GM12878 (cell line): ENCODE results near the gene DIRAS1. TPM values are rescaled to one million over a fixed set of nuclear protein-coding genes. Genes with fewer than 3 reads are reported as not detected.

ENCODE experiments used
- ATAC-seq: fragments of 200-7000 bp; cut with Tn5 transposase; 3 replicates; pipeline ENCODE4 v1.9.1; 2020; ENCODE audit warnings: mild to moderate bottlenecking, moderate library complexity
- BruUV-seq: library from RNA; stranded (reverse); fragments of 400-500 nt; replicated peaks from 2 replicates; lab custom pipeline; 2021; lab: Mats Ljungman, UMichigan
- CTCF ChIA-PET: fragments of 300-600 bp; sonication (Branson Sonifier 250); formaldehyde crosslinking; extraction: SDS; loops from one replicate; lab custom pipeline; 2021; ENCODE audit warnings: inconsistent platforms; lab: Yijun Ruan, JAX
- POLR2A ChIA-PET: fragments of 350-600 bp; formaldehyde crosslinking; extraction: SDS; loops from one replicate; lab custom pipeline; 2021; ENCODE audit warnings: inconsistent platforms; lab: Charles Lee
- RAD21 ChIA-PET: fragments of 300-600 bp; sonication (Branson Sonifier 250); formaldehyde crosslinking; loops from one replicate; lab custom pipeline; 2023; ENCODE audit warnings: antibody characterized with exemption; ENCODE audit not compliant: unreplicated experiment; lab: Charles Lee
- SMC1A ChIA-PET: fragments of 300-600 bp; sonication (Branson Sonifier 250); formaldehyde crosslinking; loops from one replicate; lab custom pipeline; 2023; ENCODE audit not compliant: unreplicated experiment, uncharacterized antibody; lab: Charles Lee
- DNase-seq: peaks from one replicate; pipeline ENCODE4 v3.0.0-alpha.2; 2011; ENCODE audit warnings: low read depth, low spot score
- FAIRE-seq: peaks from 3 replicates; lab custom pipeline; 2011; peaks lifted over from hg19 to GRCh38; lab: Jason Lieb, UNC
- H2AFZ ChIP-seq: 2 replicates; pipeline ENCODE4 v1.6.0; 2011; ENCODE audit warnings: low read depth, low read length, control low read depth; ENCODE audit not compliant: control insufficient read depth
- H3K27ac ChIP-seq: 2 replicates; pipeline ENCODE4 v1.5.1; 2011; ENCODE audit warnings: control low read depth; ENCODE audit not compliant: control insufficient read depth, insufficient read depth
- H3K27me3 ChIP-seq, 2 experiments: replicated peaks in 1 of 2; 2 replicates each; pipeline versions ENCODE4 v1.6.0 to v1.6.1; 2011; ENCODE audit warnings: low read length in 1 of 2; ENCODE audit not compliant: control insufficient read depth in 2 of 2, insufficient read depth in 2 of 2
- H3K36me3 ChIP-seq, 2 experiments: 2 replicates each; pipeline ENCODE4 v1.5.1; 2011; ENCODE audit warnings: low read length in 1 of 2; ENCODE audit not compliant: control insufficient read depth in 2 of 2, insufficient read depth in 2 of 2
- H3K4me1 ChIP-seq: 2 replicates; pipeline ENCODE4 v1.6.1; 2011; ENCODE audit warnings: mild to moderate bottlenecking, low read length, moderate library complexity, mixed read lengths; ENCODE audit not compliant: control insufficient read depth, insufficient read depth
- H3K4me2 ChIP-seq: 2 replicates; pipeline ENCODE4 v1.6.0; 2011; ENCODE audit warnings: control low read depth; ENCODE audit not compliant: control insufficient read depth, insufficient read depth
- H3K4me3 ChIP-seq: fragments of 200-600 bp; sonication (generic); 2 replicates; pipeline ENCODE4 v1.5.1; 2016
- H3K79me2 ChIP-seq: 2 replicates; pipeline ENCODE4 v1.6.0; 2011; ENCODE audit warnings: low read length; ENCODE audit not compliant: control insufficient read depth, insufficient read depth
- H3K9ac ChIP-seq: 2 replicates; pipeline ENCODE4 v1.8.0; 2011; ENCODE audit warnings: low read length, control low read depth, mixed read lengths; ENCODE audit not compliant: control insufficient read depth, insufficient read depth
- H3K9me3 ChIP-seq: replicated peaks from 3 replicates; pipeline ENCODE4 v1.5.1; 2011; ENCODE audit warnings: mild to moderate bottlenecking, low read length; ENCODE audit not compliant: control insufficient read depth, insufficient read depth
- H4K20me1 ChIP-seq: 2 replicates; pipeline ENCODE4 v1.6.0; 2011; ENCODE audit not compliant: control insufficient read depth, insufficient read depth
- FOXK2 ChIP-seq: fragments of 450-650 bp; IDR thresholded peaks from 2 replicates; pipeline ENCODE4 v1.6.1; 2017; ENCODE audit warnings: mild to moderate bottlenecking, moderate library complexity
- IKZF1 ChIP-seq: fragments of 450-650 bp; conservative IDR thresholded peaks from 2 replicates; pipeline ENCODE4 v1.6.1; 2017; ENCODE audit warnings: antibody characterized with exemption, mild to moderate bottlenecking
- MXI1 ChIP-seq: fragments of 150-350 bp; IDR thresholded peaks from 2 replicates; pipeline ENCODE4 v1.6.1; 2011; ENCODE audit warnings: low read depth, mild to moderate bottlenecking, inconsistent platforms, low read length, improper control_type of control experiment
- PAX5 ChIP-seq: IDR thresholded peaks from 2 replicates; pipeline ENCODE4 v1.6.1; 2011; ENCODE audit warnings: low read depth, low read length, borderline replicate concordance
- RAD51 ChIP-seq: fragments of 450-650 bp; IDR thresholded peaks from 2 replicates; pipeline ENCODE4 v1.6.1; 2016; ENCODE audit warnings: moderate library complexity, mild to moderate bottlenecking, inconsistent platforms
- WRNIP1 ChIP-seq: IDR thresholded peaks from 2 replicates; pipeline ENCODE4 v1.6.1; 2011; ENCODE audit warnings: low read depth, low read length, improper control_type of control experiment, borderline replicate concordance
- ZBTB40 ChIP-seq: fragments of 450-650 bp; IDR thresholded peaks from 2 replicates; pipeline ENCODE4 v1.6.1; 2016; ENCODE audit warnings: mild to moderate bottlenecking, moderate library complexity, borderline replicate concordance
- ZNF207 ChIP-seq: fragments of 450-650 bp; IDR thresholded peaks from 2 replicates; pipeline ENCODE4 v1.6.1; 2014; ENCODE audit warnings: antibody characterized with exemption, mild to moderate bottlenecking, borderline replicate concordance
- WGBS: methylation state at CpG from one replicate; pipeline ENCODE4 v1.1.6; 2016; ENCODE audit warnings: low lambda C conversion rate; ENCODE audit not compliant: insufficient replicate concordance, insufficient coverage; ENCODE audit errors: missing lambda C conversion rate; 5-methylcytosine and 5-hydroxymethylcytosine counted together
- in situ Hi-C: fragments of 300-500 bp; cut with MboI; formaldehyde crosslinking; loops from 9 replicates; pipeline ENCODE4 v1.14.3; 2018; ENCODE audit warnings: mixed read lengths
- intact Hi-C: fragments of 100-400 bp; cut with micrococcal nuclease; formaldehyde crosslinking; loops from one replicate; pipeline ENCODE4 v1.14.2; 2022; ENCODE audit not compliant: unreplicated experiment
- polyA plus RNA-seq, 11 experiments: library from polyadenylated mRNA; depleted of rRNA in 4 of 11; unstranded in 6 of 11; stranded (reverse) in 5 of 11; fragments of >200 nt; fragmentation: Nextera tagmentation in 4 of 11; fragmentation: Illumina TruSeq in 1 of 11; extraction: Ambion mirVana in 4 of 11; extraction: Trizol in 1 of 11; gene quantifications; 1 replicate in 1 of 11; 2 replicates in 10 of 11; pipeline versions ENCODE4 v1.2.1 to v1.2.3, GENCODE V29; 2011 to 2016; ENCODE audit warnings: inconsistent platforms in 2 of 11, missing spikeins in 2 of 11, low read depth in 1 of 11
- total RNA-seq, 4 experiments: library from RNA; depleted of rRNA in 3 of 4; stranded (reverse); fragments of >200 nt in 3 of 4; fragmentation: Illumina TruSeq in 1 of 4; extraction: Trizol in 1 of 4; gene quantifications; 2 replicates each; pipeline versions ENCODE4 v1.2.1 to v1.2.3, GENCODE V29; 2013 to 2021

DIRAS1 gene
- total and polyA plus RNA-seq, 10 of the 15 experiments (the other 5 are each of a cell fraction or from before 2014, with no cell fraction given): 0.04 to 0.18 (median 0.08) TPM; not detected in 3

- TF ChIP-seq ZBTB40 (no peak), MXI1 (no peak), WRNIP1 (no peak)
These were observed 21.9 kb upstream of the DIRAS1 start (continued) for GRCh38 chr19:2743099-2743498.

GRCh38 chr19:2740314-2740656 is 19.1 kb upstream of the DIRAS1 start:
- DNase-seq: no peak
- intact Hi-C loops: loop anchor here (10.0 kb wide), 1 partner anchor 275 kb away; no protein-coding TSS in a partner anchor
- Histone ChIP-seq H4K20me1 (no peaks in the 10 kb centered on the region), H3K79me2 (peaks cover 14% of the 10 kb centered on the region), H3K27me3 (no peaks in the 10 kb centered on the region), H3K4me2 (peak overlapping the region; percentile 69), H3K9me3 (peaks cover 8% of the 10 kb centered on the region; the same call in 2 of the 3 replicates), H3K4me3 (no peak overlapping the region), H3K36me3 (peaks cover 7 to 12% of the 10 kb centered on the region in 2 experiments; a peak in 3 of 4 replicates), H3K27ac (no peak overlapping the region), H3K9ac (no peak overlapping the region), H3K4me1 (no peaks in the 10 kb centered on the region), H2AFZ (peak overlapping the region; percentile 61)
- no peak for ATAC-seq
- BruUV-seq: no TSS peak
- POLR2A ChIA-PET: no interaction called here
- 46% methylated on average over 13 of the region's 13 CpGs for WGBS
- no peak for TF ChIP-seq PAX5
- TF ChIP-seq RAD51: no peak
- 0 out of 2 replicates have a peak, but pooled peaks have one; percentile 1 for TF ChIP-seq FOXK2
- 0 out of 2 replicates have a peak, but pooled peaks have one; percentile 4 for TF ChIP-seq IKZF1
- TF ChIP-seq ZNF207: 0 out of 2 replicates have a peak, but pooled peaks have one; percentile 12
- CTCF ChIA-PET: no interaction called here
- in situ Hi-C loops: no loop called here
- SMC1A ChIA-PET: no interaction called here
- RAD21 ChIA-PET: no interaction called here
- FAIRE-seq: peak; percentile 41
